ENCODE data around the gene DGAT2L6. TPM values are rescaled to one million over a fixed set of nuclear protein-coding genes. Genes with fewer than 3 reads are reported as not detected.
A peak's percentile ranks its signal among the peaks of the same experiment; 100 is the strongest.

DGAT2L6 gene
- total and polyA plus RNA-seq, 10 of the 15 experiments (the other 5 are each of a cell fraction or from before 2014, with no cell fraction given): 0.08 to 0.58 (median 0.31) TPM; not detected in 3

GRCh38 chrX:70253377-70254062 lies 76.2 kb downstream of the DGAT2L6 start:
- CTCF ChIA-PET: interaction anchor here (1.3 kb wide), 1 partner anchor 24 kb away, joined by 3 read pairs; no protein-coding TSS in a partner anchor
- no peak for ATAC-seq
- intact Hi-C loops (cut with micrococcal nuclease; ENCODE audit: unreplicated experiment): no loop called here

More at GRCh38 chrX:70253377-70254062, 76.2 kb downstream of the DGAT2L6 start:
- FAIRE-seq (no peak), DNase-seq (ENCODE audit: low read depth, low spot score) (no peak)
- BruUV-seq (replicated peaks): no TSS peak
- ChIA-PET SMC1A (ENCODE audit: uncharacterized antibody, unreplicated experiment) (interaction anchor here (1.8 kb wide), 1 partner anchor 9 kb away, joined by 4 read pairs; no protein-coding TSS in a partner anchor), POLR2A (no interaction called here), RAD21 (ENCODE audit: unreplicated experiment) (no interaction called here)
- no peaks in the 10 kb centered on the region for H3K27me3 ChIP-seq (replicated peaks in 1 of 2; ENCODE audit: control insufficient read depth in 2 of 2, insufficient read depth in 2 of 2, low read length in 1 of 2)
- no peaks in the 10 kb centered on the region for H3K79me2 ChIP-seq (ENCODE audit: control insufficient read depth, insufficient read depth, low read length)
- no peak overlapping the region for H3K4me3 ChIP-seq
- no peak overlapping the region for H3K4me2 ChIP-seq (ENCODE audit: control insufficient read depth, insufficient read depth)
- H3K9me3 ChIP-seq (replicated peaks; ENCODE audit: control insufficient read depth, insufficient read depth, low read length): no peaks in the 10 kb centered on the region
- no peak overlapping the region for H3K27ac ChIP-seq (ENCODE audit: control insufficient read depth, insufficient read depth)
- 14% methylated on average over 3 of the region's 3 CpGs for WGBS (ENCODE audit: insufficient coverage, insufficient replicate concordance, low lambda C conversion rate, missing lambda C conversion rate)
- in situ Hi-C loops (cut with MboI): no loop called here
- no peak overlapping the region for H2AFZ ChIP-seq (ENCODE audit: control insufficient read depth, low read depth, low read length)
- no peaks in the 10 kb centered on the region for H3K4me1 ChIP-seq (ENCODE audit: control insufficient read depth, insufficient read depth, low read length)
- H3K9ac ChIP-seq (ENCODE audit: control insufficient read depth, insufficient read depth, low read length): no peak overlapping the region
- no peaks in the 10 kb centered on the region for H4K20me1 ChIP-seq (ENCODE audit: control insufficient read depth, insufficient read depth)
- TF ChIP-seq SREBF2 (IDR thresholded peaks at IDR 0.05; ENCODE audit: low read length): no peak
- no peak for TF ChIP-seq SUZ12 (IDR thresholded peaks at IDR 0.05; ENCODE audit: unreplicated experiment)
- no peak for TF ChIP-seq SMAD1 (IDR thresholded peaks at IDR 0.05; ENCODE audit: low read depth, partially characterized antibody)
- no peak for TF ChIP-seq ZBTB4 (CRISPR knock-in tag; IDR thresholded peaks at IDR 0.05)
- 0 out of 2 replicates have a peak, but pooled peaks have one; percentile 19 for TF ChIP-seq JUNB (IDR thresholded peaks at IDR 0.05)
- TF ChIP-seq ATF3 (IDR thresholded peaks at IDR 0.05; ENCODE audit: borderline replicate concordance, extremely low read depth, low read depth, low read length): no peak
- no peak for TF ChIP-seq EGR1 (IDR thresholded peaks at IDR 0.05; ENCODE audit: borderline replicate concordance in 1 of 2, low read depth in 2 of 2, low read length in 2 of 2)
- TF ChIP-seq JUND (IDR thresholded peaks at IDR 0.05; ENCODE audit: low read depth, low read length): no peak
- no peaks in the 10 kb centered on the region for H3K36me3 ChIP-seq (ENCODE audit: control insufficient read depth in 2 of 2, insufficient read depth in 2 of 2, low read length in 1 of 2)

All from GM12878 (cell line).